Jurkat, Clone E6-1 (cell line): ENCODE results near the gene MED15.

Experiments used
- DNase-seq: peaks from one replicate; pipeline ENCODE4 v3.0.0-alpha.2; 2011; ENCODE audit warnings: low read depth, low spot score
- H3K4me3 ChIP-seq: 2 replicates; pipeline ENCODE4 v1.5.1; 2011; ENCODE audit warnings: mild to moderate bottlenecking, low read length, control low read depth, moderate library complexity

Gene MED15

GRCh38 chr22:20545681-20546521 lies 38.5 kb downstream of the MED15 start:
- no peak overlapping the region for H3K4me3 ChIP-seq
- DNase-seq: no peak

GRCh38 chr22:20546541-20546950 lies 39.1 kb downstream of the MED15 start:
- no peak for DNase-seq
- no peak overlapping the region for H3K4me3 ChIP-seq

GRCh38 chr22:20547029-20547428 lies 39.6 kb downstream of the MED15 start:
- no peak overlapping the region for H3K4me3 ChIP-seq
- no peak for DNase-seq

- DNase-seq: no peak
- H3K4me3 ChIP-seq: no peak overlapping the region
Observed at GRCh38 chr22:20548806-20549205, 41.4 kb downstream of the MED15 start.

GRCh38 chr22:20549232-20549841 lies 41.9 kb downstream of the MED15 start:
- no peak overlapping the region for H3K4me3 ChIP-seq
- peak; percentile 75 for DNase-seq

- H3K4me3 ChIP-seq: no peak overlapping the region
- no peak for DNase-seq
Observed at GRCh38 chr22:20550057-20550817, 42.8 kb downstream of the MED15 start.

- DNase-seq: no peak
Observed at GRCh38 chr22:20550851-20551744, 43.7 kb downstream of the MED15 start.

GRCh38 chr22:20551805-20552442 lies 44.5 kb downstream of the MED15 start:
- no peak overlapping the region for H3K4me3 ChIP-seq
- no peak for DNase-seq

More at GRCh38 chr22:20550851-20551744, 43.7 kb downstream of the MED15 start:
- H3K4me3 ChIP-seq: no peak overlapping the region

GRCh38 chr22:20552443-20553401 lies 45.3 kb downstream of the MED15 start:
- no peak for DNase-seq
- H3K4me3 ChIP-seq: no peak overlapping the region

GRCh38 chr22:20553947-20554741 lies 46.7 kb downstream of the MED15 start:
- no peak for DNase-seq
- H3K4me3 ChIP-seq: no peak overlapping the region

- H3K4me3 ChIP-seq: no peak overlapping the region
Observed at GRCh38 chr22:20554824-20555223, 47.4 kb downstream of the MED15 start.

GRCh38 chr22:20558534-20558933 lies 51.1 kb downstream of the MED15 start:
- H3K4me3 ChIP-seq: no peak overlapping the region
- DNase-seq: no peak

More at GRCh38 chr22:20554824-20555223, 47.4 kb downstream of the MED15 start:
- no peak for DNase-seq

GRCh38 chr22:20559174-20559760 lies 51.9 kb downstream of the MED15 start:
- no peak for DNase-seq
- no peak overlapping the region for H3K4me3 ChIP-seq

GRCh38 chr22:20560716-20561115 lies 53.3 kb downstream of the MED15 start:
- no peak overlapping the region for H3K4me3 ChIP-seq
- DNase-seq: no peak

- no peak for DNase-seq
- H3K4me3 ChIP-seq: no peak overlapping the region
Observed at GRCh38 chr22:20561882-20562281, 54.5 kb downstream of the MED15 start.
